ENCODE measurements around the gene ANKRD13A. TPM values are rescaled to one million over a fixed set of nuclear protein-coding genes. Genes with fewer than 3 reads are reported as not detected.
"Not testable (repeated sequence)": the region's sequence is repeated elsewhere in the genome, so short reads cannot be mapped to it uniquely, and the experiment has no call there.

The ANKRD13A gene
- total RNA-seq, 1 donor from 2014 or later, result 108 TPM

GRCh38 chr12:110080410-110080809 lies 81.2 kb downstream of the ANKRD13A start:
- H3K9me3 ChIP-seq, result no peaks in the 10 kb centered on the region
- H3K4me1 ChIP-seq, result no peaks in the 10 kb centered on the region
- intact Hi-C loops (cut with DNase I), result no loop called here
- no peaks in the 10 kb centered on the region for H3K36me3 ChIP-seq
- TF ChIP-seq POLR2A (IDR thresholded peaks at IDR 0.05), result no peak
- no peak for TF ChIP-seq CTCF (IDR thresholded peaks at IDR 0.05)
- no peak for TF ChIP-seq POLR2AphosphoS5 (IDR thresholded peaks at IDR 0.05; ENCODE audit: insufficient read depth in 1 of 2, low read depth in 1 of 2)
- H3K27ac ChIP-seq, result no peak overlapping the region
- H3K4me3 ChIP-seq, result no peak overlapping the region
- no peaks in the 10 kb centered on the region for H3K27me3 ChIP-seq
- no peak for DNase-seq (ENCODE audit: extremely low spot score in 2 of 2)

- Histone ChIP-seq H3K4me1 (no peaks in the 10 kb centered on the region), H3K4me3 (no peak overlapping the region), H3K27me3 (no peaks in the 10 kb centered on the region), H3K36me3 (no peaks in the 10 kb centered on the region), H3K27ac (no peak overlapping the region), H3K9me3 (no peaks in the 10 kb centered on the region)
- intact Hi-C loops (cut with DNase I), result no loop called here
- TF ChIP-seq POLR2AphosphoS5 (IDR thresholded peaks at IDR 0.05; ENCODE audit: insufficient read depth in 1 of 2, low read depth in 1 of 2), result no peak
- TF ChIP-seq CTCF (IDR thresholded peaks at IDR 0.05), result no peak
- no peak for TF ChIP-seq POLR2A (IDR thresholded peaks at IDR 0.05)
- DNase-seq (ENCODE audit: extremely low spot score in 2 of 2), result no peak
Measured at GRCh38 chr12:110084314-110085015, 85.2 kb downstream of the ANKRD13A start.

- H3K27me3 ChIP-seq; H3K4me1 ChIP-seq; H3K36me3 ChIP-seq; H3K9me3 ChIP-seq; H3K4me3 ChIP-seq; H3K27ac ChIP-seq; intact Hi-C loops (cut with DNase I); DNase-seq (ENCODE audit: extremely low spot score in 2 of 2): not testable (repeated sequence)
Measured at GRCh38 chr12:110088216-110088615, 89.0 kb downstream of the ANKRD13A start.

GRCh38 chr12:110088936-110089335 lies 89.7 kb downstream of the ANKRD13A start:
- no peak for TF ChIP-seq CTCF (IDR thresholded peaks at IDR 0.05)
- TF ChIP-seq POLR2A (IDR thresholded peaks at IDR 0.05), result no peak
- TF ChIP-seq POLR2AphosphoS5 (IDR thresholded peaks at IDR 0.05; ENCODE audit: insufficient read depth in 1 of 2, low read depth in 1 of 2), result no peak
- Histone ChIP-seq H3K9me3 (no peaks in the 10 kb centered on the region), H3K4me3 (no peak overlapping the region), H3K4me1 (no peaks in the 10 kb centered on the region), H3K27ac (no peak overlapping the region), H3K36me3 (no peaks in the 10 kb centered on the region), H3K27me3 (no peaks in the 10 kb centered on the region)
- intact Hi-C loops (cut with DNase I), result no loop called here
- DNase-seq (ENCODE audit: extremely low spot score in 2 of 2), result no peak

Small RNA genes within 50 kb of the gene (small RNA-seq; reads per million reads assigned to genes)
- gene AC007546.2, result not detected

Other genes with a start within 250 kb of the ANKRD13A start
- gene TRPV4, start 166.0 kb upstream of the ANKRD13A start, total RNA-seq, result 5.6 TPM
- 158 TPM for gene GLTP, start 118.9 kb upstream of the ANKRD13A start, total RNA-seq
- gene TCHP, start 99.2 kb upstream of the ANKRD13A start, total RNA-seq, result 21.1 TPM
- 43.0 TPM for gene GIT2, start 3.1 kb upstream of the ANKRD13A start, total RNA-seq
- gene C12orf76, start 49.1 kb downstream of the ANKRD13A start, total RNA-seq, result 7.6 TPM
- gene IFT81, start 124.9 kb downstream of the ANKRD13A start, total RNA-seq, result 18.2 TPM

Data from vagina (tissue), 2 donors.